ENCODE measurements around the gene TGM5.

GRCh38 chr15:43275740-43276562 is 9.2 kb upstream of the TGM5 start:
- TF ChIP-seq CTCF (IDR thresholded peaks at IDR 0.05), result no peak
- no peak for TF ChIP-seq POLR2A (IDR thresholded peaks at IDR 0.05)
- no peak for TF ChIP-seq POLR2AphosphoS5 (IDR thresholded peaks at IDR 0.05)
- no peak for TF ChIP-seq EP300 (IDR thresholded peaks at IDR 0.05)

Measured in upper lobe of left lung (tissue), 4 donors.